ENCODE data around the gene GTF3C4. TPM values are rescaled to one million over a fixed set of nuclear protein-coding genes. Genes with fewer than 3 reads are reported as not detected.

Gene GTF3C4, protein sequence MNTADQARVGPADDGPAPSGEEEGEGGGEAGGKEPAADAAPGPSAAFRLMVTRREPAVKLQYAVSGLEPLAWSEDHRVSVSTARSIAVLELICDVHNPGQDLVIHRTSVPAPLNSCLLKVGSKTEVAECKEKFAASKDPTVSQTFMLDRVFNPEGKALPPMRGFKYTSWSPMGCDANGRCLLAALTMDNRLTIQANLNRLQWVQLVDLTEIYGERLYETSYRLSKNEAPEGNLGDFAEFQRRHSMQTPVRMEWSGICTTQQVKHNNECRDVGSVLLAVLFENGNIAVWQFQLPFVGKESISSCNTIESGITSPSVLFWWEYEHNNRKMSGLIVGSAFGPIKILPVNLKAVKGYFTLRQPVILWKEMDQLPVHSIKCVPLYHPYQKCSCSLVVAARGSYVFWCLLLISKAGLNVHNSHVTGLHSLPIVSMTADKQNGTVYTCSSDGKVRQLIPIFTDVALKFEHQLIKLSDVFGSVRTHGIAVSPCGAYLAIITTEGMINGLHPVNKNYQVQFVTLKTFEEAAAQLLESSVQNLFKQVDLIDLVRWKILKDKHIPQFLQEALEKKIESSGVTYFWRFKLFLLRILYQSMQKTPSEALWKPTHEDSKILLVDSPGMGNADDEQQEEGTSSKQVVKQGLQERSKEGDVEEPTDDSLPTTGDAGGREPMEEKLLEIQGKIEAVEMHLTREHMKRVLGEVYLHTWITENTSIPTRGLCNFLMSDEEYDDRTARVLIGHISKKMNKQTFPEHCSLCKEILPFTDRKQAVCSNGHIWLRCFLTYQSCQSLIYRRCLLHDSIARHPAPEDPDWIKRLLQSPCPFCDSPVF
- total RNA-seq = 10 to 100 TPM; 17.3 to 17.9 TPM
- total RNA-seq = 32.1 to 55.4 reads per million in 2 donors

DNA sequence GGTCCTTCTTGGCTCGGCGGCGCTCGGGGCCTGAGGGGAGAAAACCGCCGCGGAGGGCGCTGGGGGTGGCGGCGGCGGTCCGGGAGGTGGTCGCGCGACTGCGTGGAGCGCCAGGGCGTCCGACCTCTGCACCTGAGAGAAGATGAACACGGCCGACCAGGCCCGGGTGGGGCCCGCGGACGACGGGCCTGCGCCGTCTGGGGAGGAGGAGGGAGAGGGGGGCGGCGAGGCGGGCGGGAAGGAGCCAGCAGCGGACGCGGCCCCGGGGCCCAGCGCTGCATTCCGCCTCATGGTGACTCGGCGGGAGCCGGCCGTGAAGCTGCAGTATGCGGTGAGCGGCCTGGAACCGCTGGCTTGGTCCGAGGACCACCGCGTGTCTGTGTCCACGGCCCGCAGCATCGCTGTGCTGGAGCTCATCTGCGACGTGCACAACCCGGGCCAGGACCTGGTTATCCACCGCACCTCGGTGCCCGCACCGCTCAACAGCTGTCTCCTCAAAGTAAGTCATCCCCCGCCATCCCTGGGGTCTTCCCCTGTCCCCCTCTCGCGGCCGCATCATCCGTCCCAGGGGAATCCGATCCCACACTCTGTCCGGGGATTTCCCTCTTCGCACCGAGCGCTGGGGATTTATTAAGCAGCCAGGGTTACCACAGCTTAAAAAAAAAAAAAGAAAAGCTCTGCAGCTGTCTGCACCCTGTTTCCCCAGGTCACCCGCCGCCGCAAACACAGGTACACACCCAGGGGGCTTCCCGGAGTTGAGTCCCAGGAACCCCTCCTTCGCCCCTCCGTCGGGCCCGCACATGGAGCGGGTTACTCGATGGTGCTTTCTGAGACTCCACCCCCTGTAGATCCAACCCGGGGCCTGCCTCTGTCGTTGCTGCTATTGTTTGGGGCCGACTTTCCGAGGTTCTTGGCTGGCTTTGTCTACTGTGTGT lies at the start of gene GTF3C4:
GTF3C4 (plus strand) TSS at position 8 of the 935 bp plus-strand sequence; CDS start at position 143, 135 bp downstream.
- no peaks in the 10 kb centered on the region for H3K27me3 Mint-ChIP-seq
- DNase-seq = peak; percentile 69 to 79 (median 78)
- peak within 1 kb of the TSS; percentile 95 for H3K4me3 Mint-ChIP-seq
- peaks cover 44% of the 10 kb centered on the region for H3K4me1 Mint-ChIP-seq
- no peaks in the 10 kb centered on the region for H3K36me3 Mint-ChIP-seq (ENCODE audit: low read depth)
- peak within 1 kb of the TSS; percentile 96 for H3K27ac Mint-ChIP-seq
- H3K9me3 ChIP-seq (ENCODE audit: control insufficient read depth, low read length, poor library complexity, severe bottlenecking) = no peaks in the 10 kb centered on the region
- ATAC-seq = peak; percentile 70

DNA sequence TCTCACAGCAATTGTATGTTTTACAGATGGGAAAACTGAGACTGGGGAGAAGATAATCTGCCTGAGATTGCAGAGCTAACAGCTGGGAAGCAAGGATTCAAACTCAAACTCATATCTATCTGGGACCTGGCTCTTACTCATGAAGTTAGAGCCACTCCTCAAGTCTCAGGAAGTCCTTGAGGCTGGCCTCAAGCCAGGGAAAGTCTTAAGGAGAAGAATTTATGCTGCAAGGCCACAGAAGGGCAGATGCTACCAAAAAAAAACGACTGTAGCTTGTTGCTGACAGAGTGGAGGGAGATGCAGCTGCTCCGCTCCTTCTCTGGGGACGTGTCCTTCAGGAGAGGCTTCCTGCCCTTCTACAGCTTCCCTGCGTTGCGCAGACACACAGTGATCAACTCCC lies 48.1 kb upstream of the GTF3C4 start:
- H3K36me3 Mint-ChIP-seq (ENCODE audit: low read depth) = peaks cover 21% of the 10 kb centered on the region
- no peaks in the 10 kb centered on the region for H3K27me3 Mint-ChIP-seq
- no peaks in the 10 kb centered on the region for H3K4me1 Mint-ChIP-seq
- no peak for DNase-seq
- H3K9me3 ChIP-seq (ENCODE audit: control insufficient read depth, low read length, poor library complexity, severe bottlenecking) = no peaks in the 10 kb centered on the region
- no peak for ATAC-seq
- no peak overlapping the region for H3K4me3 Mint-ChIP-seq
- H3K27ac Mint-ChIP-seq = no peak overlapping the region

DNA sequence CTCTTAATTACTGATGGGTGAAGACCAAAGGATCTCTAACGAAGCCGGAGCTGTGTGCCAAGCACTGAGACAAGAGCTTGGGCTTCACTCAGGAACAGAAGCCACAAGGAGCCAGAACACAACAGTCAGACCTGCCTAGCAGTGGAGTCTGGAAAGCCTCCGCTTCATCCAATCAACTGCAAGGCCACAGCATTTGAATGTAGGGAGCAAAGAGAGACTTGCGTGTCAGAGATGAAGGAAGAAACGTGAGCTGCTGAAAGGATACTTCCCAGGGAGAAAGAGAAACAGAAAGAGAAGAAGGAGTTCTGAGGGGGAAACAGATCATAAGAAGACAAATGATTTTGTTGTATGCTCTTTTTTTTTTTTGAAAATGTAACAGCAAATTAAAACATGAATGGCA lies 44.0 kb upstream of the GTF3C4 start:
- ATAC-seq (no peak), DNase-seq (no peak)
- H3K36me3 Mint-ChIP-seq (ENCODE audit: low read depth) = peaks cover 16% of the 10 kb centered on the region
- no peak overlapping the region for H3K27ac Mint-ChIP-seq
- no peaks in the 10 kb centered on the region for H3K9me3 ChIP-seq (ENCODE audit: control insufficient read depth, low read length, poor library complexity, severe bottlenecking)
- no peaks in the 10 kb centered on the region for H3K4me1 Mint-ChIP-seq
- no peak overlapping the region for H3K4me3 Mint-ChIP-seq
- no peaks in the 10 kb centered on the region for H3K27me3 Mint-ChIP-seq

DNA sequence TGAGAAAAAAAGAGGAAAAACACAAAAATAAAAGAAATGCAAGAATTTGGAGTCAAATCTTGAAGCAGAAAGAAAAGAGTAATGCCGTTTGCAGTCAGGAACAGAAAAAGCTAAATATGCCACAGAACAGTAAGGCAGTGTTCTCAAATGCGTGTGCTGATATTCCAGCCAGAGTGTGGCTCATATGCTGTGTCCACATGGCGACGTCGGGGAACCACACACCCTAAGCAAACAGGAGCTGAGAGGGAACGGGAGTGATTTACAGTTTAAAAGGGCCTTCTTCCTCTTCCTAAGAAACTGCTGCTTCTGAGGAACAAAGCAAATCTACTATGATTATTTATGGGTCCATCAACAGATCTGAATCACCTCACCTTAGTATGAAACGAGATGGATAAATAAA lies 43.2 kb upstream of the GTF3C4 start:
- H3K27me3 Mint-ChIP-seq = no peaks in the 10 kb centered on the region
- no peaks in the 10 kb centered on the region for H3K9me3 ChIP-seq (ENCODE audit: control insufficient read depth, low read length, poor library complexity, severe bottlenecking)
- ATAC-seq (no peak), DNase-seq (no peak)
- H3K4me3 Mint-ChIP-seq = no peak overlapping the region
- peaks cover 16% of the 10 kb centered on the region for H3K36me3 Mint-ChIP-seq (ENCODE audit: low read depth)
- H3K27ac Mint-ChIP-seq = no peak overlapping the region
- no peaks in the 10 kb centered on the region for H3K4me1 Mint-ChIP-seq

DNA sequence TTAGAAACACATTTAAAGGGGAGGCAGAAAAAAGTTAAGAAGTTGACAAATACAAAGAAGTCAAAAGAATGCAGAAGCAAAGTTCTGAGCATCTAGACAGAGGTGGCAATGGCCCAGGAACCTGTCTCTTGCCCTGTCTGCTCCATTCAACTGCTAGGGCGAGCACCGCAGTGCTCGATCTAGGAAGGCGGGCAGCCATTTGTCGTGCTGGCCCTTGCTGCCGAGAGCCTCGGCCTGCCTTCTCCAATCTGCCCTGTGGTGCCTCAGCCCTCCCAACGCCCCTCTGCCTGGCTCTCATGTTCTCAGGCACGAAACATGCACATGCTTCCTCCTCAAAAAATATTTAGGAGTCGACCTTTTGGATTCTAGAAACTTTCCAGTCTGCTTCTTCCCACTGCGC lies 42.7 kb upstream of the GTF3C4 start:
- no peaks in the 10 kb centered on the region for H3K27me3 Mint-ChIP-seq
- DNase-seq (no peak), ATAC-seq (no peak)
- peaks cover 16% of the 10 kb centered on the region for H3K36me3 Mint-ChIP-seq (ENCODE audit: low read depth)
- H3K9me3 ChIP-seq (ENCODE audit: control insufficient read depth, low read length, poor library complexity, severe bottlenecking) = no peaks in the 10 kb centered on the region
- H3K4me3 Mint-ChIP-seq = no peak overlapping the region
- H3K27ac Mint-ChIP-seq = no peak overlapping the region
- H3K4me1 Mint-ChIP-seq = no peaks in the 10 kb centered on the region

DNA sequence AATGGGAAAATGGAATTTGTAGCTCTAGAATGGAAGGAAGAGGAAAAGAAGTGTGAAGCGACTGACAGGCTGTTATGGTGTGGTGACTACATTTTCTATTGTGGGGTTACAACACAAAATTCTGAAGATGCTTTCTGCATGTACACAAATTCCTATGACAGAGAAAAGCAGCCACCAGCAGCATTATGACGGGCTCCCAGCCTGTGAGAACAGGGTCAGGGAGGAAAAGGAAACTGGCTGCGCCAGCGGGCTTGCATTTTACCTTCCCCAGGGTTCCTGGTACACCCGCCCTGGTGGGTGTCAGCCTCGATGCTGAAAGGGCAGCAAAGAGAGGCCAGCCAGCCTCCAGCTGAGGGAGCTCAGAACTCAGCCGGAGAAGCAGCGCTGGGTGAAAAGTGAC lies 41.5 kb upstream of the GTF3C4 start:
- H3K36me3 Mint-ChIP-seq (ENCODE audit: low read depth) = peaks cover 17% of the 10 kb centered on the region
- no peaks in the 10 kb centered on the region for H3K9me3 ChIP-seq (ENCODE audit: control insufficient read depth, low read length, poor library complexity, severe bottlenecking)
- peaks cover 2% of the 10 kb centered on the region for H3K4me1 Mint-ChIP-seq
- DNase-seq = no peak
- no peak for ATAC-seq
- H3K27me3 Mint-ChIP-seq = no peaks in the 10 kb centered on the region
- no peak overlapping the region for H3K4me3 Mint-ChIP-seq
- no peak overlapping the region for H3K27ac Mint-ChIP-seq

DNA sequence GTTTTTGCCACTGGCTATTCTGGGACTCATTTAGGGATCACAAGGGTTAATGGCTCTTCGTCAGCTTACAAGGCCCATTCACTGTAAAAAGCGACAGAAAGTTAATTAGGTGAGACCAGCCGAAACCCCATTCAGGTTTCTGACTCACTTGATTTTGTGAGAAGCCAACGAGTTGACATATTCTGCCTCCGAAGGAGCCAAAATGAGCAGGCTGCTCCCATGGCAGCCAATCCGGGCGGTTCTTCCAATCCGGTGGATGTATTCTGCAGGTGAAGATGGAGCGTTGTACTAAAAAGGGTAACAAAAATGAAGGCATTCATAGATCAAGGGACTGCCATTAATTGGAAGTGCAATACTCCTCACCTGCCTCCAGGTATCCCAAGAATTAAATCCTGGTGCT lies 40.1 kb upstream of the GTF3C4 start:
- Mint-ChIP-seq H3K4me1 (peaks cover 4% of the 10 kb centered on the region), H3K27ac (no peak overlapping the region), H3K4me3 (no peak overlapping the region), H3K27me3 (no peaks in the 10 kb centered on the region), H3K36me3 (ENCODE audit: low read depth) (peaks cover 18% of the 10 kb centered on the region)
- H3K9me3 ChIP-seq (ENCODE audit: control insufficient read depth, low read length, poor library complexity, severe bottlenecking) = no peaks in the 10 kb centered on the region
- DNase-seq = no peak
- no peak for ATAC-seq

DNA sequence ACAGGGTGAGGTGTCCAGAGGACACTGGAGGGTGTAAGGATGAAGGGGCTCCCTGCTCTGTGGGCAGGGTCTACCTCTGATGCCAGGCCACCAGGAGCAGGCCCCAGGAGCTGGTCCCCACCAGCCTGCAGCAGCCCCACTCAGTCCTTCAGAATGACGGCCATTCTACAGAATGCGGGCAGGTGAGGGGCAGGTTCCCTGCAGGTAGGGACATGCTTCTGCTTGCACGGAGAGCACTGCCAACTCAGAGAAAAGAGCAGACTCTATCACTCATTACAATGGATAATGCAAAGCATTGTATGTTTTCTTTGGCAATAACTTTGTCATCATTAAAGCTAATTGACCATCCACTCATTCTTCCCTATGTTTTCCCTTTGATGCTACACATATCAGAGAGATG lies 39.5 kb upstream of the GTF3C4 start:
- Mint-ChIP-seq H3K36me3 (ENCODE audit: low read depth) (peaks cover 14% of the 10 kb centered on the region), H3K4me3 (no peak overlapping the region), H3K27me3 (no peaks in the 10 kb centered on the region), H3K4me1 (peaks cover 4% of the 10 kb centered on the region), H3K27ac (no peak overlapping the region)
- ATAC-seq (no peak), DNase-seq (no peak)
- no peaks in the 10 kb centered on the region for H3K9me3 ChIP-seq (ENCODE audit: control insufficient read depth, low read length, poor library complexity, severe bottlenecking)

DNA sequence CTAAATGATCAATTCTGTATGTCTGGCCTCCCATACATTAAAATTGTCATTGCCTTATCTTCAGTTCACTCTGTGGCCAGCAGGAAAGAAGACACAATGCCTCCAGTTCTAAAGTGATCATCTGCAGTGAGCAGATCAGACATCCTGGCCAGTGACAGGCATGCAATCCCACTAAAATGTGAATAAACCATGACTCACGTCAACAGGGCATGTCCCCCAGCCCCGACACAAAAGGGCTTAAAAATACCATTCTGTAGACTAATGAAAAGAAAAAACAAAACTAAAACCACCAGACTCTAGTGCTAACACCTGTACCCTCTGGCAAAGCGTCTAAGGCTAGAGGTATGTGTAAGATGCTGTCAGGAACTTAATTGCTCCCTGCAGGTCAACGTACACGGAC lies 39.0 kb upstream of the GTF3C4 start:
- Mint-ChIP-seq H3K27me3 (no peaks in the 10 kb centered on the region), H3K4me1 (peaks cover 4% of the 10 kb centered on the region), H3K27ac (no peak overlapping the region), H3K4me3 (no peak overlapping the region), H3K36me3 (ENCODE audit: low read depth) (peaks cover 14% of the 10 kb centered on the region)
- H3K9me3 ChIP-seq (ENCODE audit: control insufficient read depth, low read length, poor library complexity, severe bottlenecking) = no peaks in the 10 kb centered on the region
- DNase-seq (no peak), ATAC-seq (no peak)

DNA sequence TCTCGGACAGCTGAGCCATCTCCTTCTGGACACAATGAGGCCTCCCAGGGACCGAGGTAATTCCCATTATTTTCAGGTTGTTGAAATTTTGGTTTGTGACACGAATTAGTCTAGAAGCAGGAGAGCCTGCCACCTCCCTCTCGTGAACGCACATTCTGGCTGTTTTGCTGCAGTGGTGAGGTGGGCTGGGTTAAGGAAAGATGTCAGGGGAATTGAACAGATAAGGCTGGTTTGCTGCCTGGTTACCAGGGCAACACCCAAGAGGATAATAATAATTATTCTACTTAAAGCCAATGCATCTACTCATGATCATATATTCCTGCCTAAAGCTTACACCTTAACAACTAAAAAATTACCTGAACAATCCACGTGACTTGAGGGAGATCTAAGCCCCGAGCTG lies 38.6 kb upstream of the GTF3C4 start:
- no peaks in the 10 kb centered on the region for H3K9me3 ChIP-seq (ENCODE audit: control insufficient read depth, low read length, poor library complexity, severe bottlenecking)
- Mint-ChIP-seq H3K27me3 (no peaks in the 10 kb centered on the region), H3K4me1 (peaks cover 4% of the 10 kb centered on the region), H3K27ac (no peak overlapping the region), H3K4me3 (no peak overlapping the region), H3K36me3 (ENCODE audit: low read depth) (peaks cover 12% of the 10 kb centered on the region)
- ATAC-seq (no peak), DNase-seq (no peak)

DNA sequence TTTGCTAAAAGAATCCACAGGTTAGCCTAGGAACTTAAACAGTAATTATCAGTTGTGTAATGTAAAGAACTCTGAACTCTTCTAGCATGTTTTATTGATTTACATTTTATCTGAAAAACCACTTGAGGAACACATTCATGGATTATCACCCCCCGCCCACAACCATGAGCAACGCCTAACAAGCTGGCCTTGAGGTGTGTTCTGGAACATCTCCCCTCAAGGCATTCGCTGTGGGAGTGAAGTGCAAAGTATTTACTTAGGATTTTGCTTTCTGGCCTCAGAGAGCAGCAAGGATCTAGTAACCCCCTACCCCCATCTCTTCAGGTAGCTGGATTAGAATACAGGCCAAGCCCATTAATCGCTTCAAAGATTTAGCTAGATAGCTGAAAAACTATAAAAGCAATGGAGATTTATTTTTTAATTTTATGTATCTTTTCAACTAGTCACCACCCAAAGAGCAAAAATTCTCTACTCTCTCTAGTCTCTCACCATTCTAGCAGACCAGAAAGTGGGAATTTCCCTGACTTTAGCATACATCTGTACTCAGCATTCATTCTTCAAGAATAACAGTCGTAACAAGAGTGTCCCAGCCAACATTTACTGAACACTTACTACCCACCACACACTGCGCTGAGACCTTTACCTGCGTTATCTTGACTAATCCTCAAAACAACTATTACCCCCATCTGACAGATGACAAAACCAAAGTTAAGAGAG lies 37.7 kb upstream of the GTF3C4 start:
- ATAC-seq (no peak), DNase-seq (no peak)
- Mint-ChIP-seq H3K27me3 (no peaks in the 10 kb centered on the region), H3K27ac (no peak overlapping the region), H3K4me3 (no peak overlapping the region), H3K4me1 (peaks cover 4% of the 10 kb centered on the region), H3K36me3 (ENCODE audit: low read depth) (peaks cover 10% of the 10 kb centered on the region)
- no peaks in the 10 kb centered on the region for H3K9me3 ChIP-seq (ENCODE audit: control insufficient read depth, low read length, poor library complexity, severe bottlenecking)

DNA sequence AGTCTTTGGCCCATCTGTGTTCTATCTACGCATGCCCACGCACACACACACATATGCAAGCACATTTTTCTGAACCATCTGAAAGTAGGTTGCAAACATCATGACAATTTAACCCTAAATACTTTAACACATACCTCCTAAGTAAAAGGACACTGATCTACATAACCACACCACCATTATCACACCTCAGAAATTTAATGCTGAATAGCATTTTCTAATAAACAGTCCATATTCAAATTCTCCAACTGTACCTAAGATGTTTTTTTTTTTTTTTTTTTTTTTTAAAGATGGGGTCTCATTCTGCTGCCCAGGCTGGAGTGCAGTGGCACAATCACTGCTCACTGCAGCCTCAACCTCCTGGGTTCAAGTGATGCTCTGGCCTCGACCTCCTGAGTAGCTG lies 35.9 kb upstream of the GTF3C4 start:
- no peaks in the 10 kb centered on the region for H3K9me3 ChIP-seq (ENCODE audit: control insufficient read depth, low read length, poor library complexity, severe bottlenecking)
- DNase-seq (no peak), ATAC-seq (no peak)
- Mint-ChIP-seq H3K27me3 (no peaks in the 10 kb centered on the region), H3K4me3 (no peak overlapping the region), H3K4me1 (peaks cover 4% of the 10 kb centered on the region), H3K36me3 (ENCODE audit: low read depth) (peaks cover 10% of the 10 kb centered on the region), H3K27ac (no peak overlapping the region)

Data from T-helper 17 cell (primary cell).